Measurements from ENCODE around the gene PADI2.

GRCh38 chr1:17119773-17120480 lies 676 bp upstream of the PADI2 start:
- TF ChIP-seq CTCF (IDR thresholded peaks at IDR 0.05) (no peak), POLR2A (IDR thresholded peaks at IDR 0.05) (no peak)

Measured in body of pancreas (tissue), 4 donors.